GM18867 (cell line): ENCODE data around the gene IL1RL2.

Source experiments
- ATAC-seq: cut with Tn5 transposase; IDR thresholded peaks from one replicate; pipeline ENCODE4 v1.9.1; 2021; ENCODE audit warnings: mild to moderate bottlenecking, moderate library complexity; ENCODE audit not compliant: unreplicated experiment

IL1RL2 gene

DNA sequence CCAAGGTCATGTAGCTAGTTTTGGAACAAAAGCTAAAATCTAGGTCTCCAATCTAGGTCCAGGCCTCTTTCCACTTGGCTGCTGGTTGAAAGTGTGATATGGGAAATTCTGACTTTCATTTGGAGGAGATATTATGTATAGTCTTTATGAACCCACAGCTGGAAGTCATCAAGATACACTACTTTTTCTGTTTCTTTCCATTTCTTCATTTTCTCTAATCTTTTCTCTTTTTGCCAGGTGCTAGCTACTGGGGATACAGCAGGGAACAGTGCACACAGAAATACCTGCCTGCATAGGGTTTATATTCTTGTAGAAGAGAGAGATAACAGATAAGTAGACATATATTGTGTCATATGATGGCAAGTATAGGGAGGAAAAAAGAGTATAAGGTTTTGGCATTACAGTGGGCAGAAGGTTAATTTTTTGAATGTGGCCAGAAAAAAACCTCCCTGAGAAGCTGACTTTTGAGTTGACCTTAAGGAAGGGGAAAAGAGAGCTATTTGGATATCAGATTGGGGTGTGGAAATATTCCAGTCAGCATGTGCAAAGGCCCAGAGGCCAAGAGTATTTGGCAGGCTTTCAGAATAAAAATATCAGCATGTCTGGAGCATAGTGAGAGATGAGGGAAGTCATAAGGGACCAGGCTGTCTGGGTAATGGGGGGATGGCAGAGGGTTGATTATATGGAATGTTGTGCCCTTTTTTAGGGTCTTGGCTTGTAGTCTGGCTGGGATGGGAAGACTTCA is 28.6 kb upstream of the IL1RL2 start:
- no peak for ATAC-seq

DNA sequence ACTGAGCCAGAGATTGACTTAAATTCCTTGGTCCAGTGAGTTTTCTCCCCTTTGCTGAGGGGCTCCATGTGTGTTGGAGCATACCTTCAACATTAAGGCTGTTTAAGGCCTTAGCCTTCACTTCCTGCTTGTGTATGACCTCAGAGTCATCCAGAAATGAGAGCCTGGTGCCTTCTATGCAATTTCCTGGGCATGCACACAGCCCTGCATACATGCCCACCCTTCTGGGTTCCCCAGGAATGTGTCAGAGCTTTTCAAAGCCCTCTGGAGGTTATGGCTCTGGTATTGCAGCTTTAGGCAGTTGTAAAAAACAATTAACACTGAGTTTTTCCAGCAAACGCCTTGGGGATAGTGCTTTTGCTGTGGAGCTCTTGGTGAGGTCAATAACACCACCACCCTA is 27.5 kb upstream of the IL1RL2 start:
- ATAC-seq = no peak

DNA sequence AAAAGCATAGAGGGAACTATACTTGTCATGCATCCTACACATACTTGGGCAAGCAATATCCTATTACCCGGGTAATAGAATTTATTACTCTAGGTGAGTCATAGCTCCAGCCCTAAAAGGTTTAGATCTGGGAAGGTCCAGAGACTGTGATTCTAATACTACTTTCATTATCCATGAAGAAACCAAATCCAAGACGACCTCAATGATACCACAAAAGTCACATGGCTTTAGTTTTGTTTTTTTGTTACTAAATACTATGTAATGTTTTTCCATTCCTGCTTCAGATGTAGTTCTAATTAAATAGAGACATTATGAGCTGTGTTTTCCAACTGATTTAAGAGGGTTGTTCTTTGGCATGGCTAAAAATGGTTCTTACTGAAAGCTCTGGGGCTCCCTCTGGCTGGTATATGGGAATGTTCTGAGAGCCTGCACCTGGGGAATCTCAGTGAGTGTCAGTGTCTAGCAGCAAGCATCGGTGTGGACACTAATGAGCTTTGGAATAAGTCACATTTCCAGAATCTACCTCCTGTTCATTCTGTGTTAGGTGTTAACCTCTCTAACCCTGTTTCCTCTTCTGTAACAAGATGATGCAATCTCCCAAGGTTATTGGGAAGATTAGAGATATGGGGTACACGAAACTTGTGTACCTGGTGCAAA is 20.5 kb upstream of the IL1RL2 start:
- ATAC-seq = no peak

DNA sequence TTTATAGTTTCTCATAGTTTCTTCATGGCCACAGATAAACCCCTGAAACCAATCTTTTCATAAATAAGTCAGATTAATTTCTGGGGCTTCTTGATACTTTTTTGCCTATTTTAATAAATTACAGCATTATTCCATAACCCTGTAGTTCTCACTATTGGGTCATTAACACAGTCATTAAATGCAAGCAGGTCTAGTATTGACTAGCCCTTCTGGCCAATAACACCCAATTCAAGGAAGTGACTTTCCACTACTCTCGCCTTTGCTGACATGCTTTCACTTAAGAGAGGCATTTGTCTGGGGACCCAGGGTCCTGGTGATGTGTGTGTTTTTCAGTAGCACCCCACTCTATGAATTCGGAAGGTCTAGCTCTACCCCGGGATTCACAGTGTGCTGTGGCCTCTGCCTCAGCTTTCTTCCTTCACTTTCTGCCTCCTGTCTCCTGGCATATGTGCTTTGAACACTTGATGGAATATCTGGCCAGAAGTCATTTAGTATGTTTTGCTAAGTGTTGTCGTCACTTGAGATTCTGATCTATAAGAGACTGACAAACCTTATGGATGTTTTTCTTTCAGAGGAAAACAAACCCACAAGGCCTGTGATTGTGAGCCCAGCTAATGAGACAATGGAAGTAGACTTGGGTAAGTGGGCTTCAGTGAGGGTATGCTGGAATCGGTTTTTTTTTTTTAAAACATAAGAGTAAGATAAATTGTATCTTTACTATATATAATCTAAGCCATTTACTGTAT is 18.6 kb upstream of the IL1RL2 start:
- ATAC-seq = no peak

DNA sequence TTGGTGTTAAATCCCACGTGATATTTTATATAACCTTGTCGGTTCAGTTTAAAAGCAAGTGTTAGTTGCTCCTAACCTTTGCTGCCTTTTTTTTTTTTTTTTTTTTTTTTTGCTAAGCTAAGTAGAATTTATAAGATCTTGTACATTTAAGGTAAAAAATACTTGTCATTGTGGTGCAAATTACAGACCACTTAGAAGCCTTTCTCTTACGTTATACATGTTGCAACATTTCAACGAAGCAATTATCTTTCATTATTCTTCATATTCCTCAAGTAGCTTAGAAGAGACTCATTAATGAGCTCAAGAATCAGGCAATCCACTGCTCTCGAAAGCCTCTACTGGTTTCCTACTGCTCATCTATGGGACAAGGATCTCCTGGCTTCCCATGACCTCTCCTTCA is 14.9 kb upstream of the IL1RL2 start:
- ATAC-seq = no peak

DNA sequence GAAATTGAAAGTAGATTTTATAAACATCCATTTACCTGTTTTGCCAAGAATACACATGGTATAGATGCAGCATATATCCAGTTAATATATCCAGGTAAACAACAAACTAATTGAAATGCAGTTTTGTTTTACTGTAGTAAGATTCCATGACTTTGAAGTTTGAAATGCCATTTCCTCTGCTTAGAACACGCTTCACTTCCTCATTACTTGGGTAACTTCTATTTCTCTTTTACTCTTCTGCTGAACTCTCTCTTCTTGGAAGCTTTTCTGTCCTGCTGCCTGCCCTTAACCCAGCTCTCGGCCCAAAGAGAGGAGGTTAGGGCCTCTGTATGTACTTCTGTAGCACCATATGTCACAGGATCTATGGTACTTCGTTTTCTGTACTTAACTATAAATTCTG is 14.1 kb upstream of the IL1RL2 start:
- no peak for ATAC-seq

DNA sequence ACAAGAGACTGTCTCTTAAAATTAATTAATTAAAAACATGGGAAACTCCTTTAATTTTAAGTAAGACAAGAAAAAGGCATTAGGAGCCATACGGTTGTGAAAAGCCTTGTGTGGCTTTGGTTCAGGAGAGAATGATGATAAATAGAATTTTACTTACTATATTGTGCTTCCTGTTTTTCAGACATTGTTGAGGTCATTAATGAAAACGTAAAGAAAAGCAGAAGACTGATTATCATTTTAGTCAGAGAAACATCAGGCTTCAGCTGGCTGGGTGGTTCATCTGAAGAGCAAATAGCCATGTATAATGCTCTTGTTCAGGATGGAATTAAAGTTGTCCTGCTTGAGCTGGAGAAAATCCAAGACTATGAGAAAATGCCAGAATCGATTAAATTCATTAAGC is 10.7 kb upstream of the IL1RL2 start:
- no peak for ATAC-seq

DNA sequence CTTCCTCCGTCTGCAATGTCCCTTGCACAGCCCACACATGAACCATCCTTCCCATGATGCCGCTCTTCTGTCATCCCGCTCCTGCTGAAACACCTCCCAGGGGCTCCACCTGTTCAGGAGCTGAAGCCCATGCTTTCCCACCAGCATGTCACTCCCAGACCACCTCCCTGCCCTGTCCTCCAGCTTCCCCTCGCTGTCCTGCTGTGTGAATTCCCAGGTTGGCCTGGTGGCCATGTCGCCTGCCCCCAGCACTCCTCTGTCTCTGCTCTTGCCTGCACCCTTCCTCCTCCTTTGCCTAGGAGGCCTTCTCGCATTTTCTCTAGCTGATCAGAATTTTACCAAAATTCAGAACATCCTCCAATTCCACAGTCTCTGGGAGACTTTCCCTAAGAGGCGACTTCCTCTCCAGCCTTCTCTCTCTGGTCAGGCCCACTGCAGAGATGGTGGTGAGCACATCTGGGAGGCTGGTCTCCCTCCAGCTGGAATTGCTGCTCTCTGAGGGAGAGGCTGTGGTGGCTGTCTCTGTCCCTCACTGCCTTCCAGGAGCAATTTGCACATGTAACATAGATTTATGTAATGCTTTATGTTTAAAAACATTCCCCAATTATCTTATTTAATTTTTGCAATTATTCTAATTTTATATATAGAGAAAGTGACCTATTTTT is 8.9 kb upstream of the IL1RL2 start:
- no peak for ATAC-seq

DNA sequence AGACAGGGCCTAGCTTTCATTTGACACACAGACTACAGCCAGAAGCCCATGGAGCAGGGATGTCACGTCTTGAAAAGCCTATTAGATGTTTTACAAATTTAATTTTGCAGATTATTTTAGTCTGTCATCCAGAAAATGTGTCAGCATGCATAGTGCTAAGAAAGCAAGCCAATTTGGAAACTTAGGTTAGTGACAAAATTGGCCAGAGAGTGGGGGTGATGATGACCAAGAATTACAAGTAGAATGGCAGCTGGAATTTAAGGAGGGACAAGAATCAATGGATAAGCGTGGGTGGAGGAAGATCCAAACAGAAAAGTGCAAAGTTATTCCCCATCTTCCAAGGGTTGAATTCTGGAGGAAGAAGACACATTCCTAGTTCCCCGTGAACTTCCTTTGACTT is 7.8 kb upstream of the IL1RL2 start:
- ATAC-seq = no peak

DNA sequence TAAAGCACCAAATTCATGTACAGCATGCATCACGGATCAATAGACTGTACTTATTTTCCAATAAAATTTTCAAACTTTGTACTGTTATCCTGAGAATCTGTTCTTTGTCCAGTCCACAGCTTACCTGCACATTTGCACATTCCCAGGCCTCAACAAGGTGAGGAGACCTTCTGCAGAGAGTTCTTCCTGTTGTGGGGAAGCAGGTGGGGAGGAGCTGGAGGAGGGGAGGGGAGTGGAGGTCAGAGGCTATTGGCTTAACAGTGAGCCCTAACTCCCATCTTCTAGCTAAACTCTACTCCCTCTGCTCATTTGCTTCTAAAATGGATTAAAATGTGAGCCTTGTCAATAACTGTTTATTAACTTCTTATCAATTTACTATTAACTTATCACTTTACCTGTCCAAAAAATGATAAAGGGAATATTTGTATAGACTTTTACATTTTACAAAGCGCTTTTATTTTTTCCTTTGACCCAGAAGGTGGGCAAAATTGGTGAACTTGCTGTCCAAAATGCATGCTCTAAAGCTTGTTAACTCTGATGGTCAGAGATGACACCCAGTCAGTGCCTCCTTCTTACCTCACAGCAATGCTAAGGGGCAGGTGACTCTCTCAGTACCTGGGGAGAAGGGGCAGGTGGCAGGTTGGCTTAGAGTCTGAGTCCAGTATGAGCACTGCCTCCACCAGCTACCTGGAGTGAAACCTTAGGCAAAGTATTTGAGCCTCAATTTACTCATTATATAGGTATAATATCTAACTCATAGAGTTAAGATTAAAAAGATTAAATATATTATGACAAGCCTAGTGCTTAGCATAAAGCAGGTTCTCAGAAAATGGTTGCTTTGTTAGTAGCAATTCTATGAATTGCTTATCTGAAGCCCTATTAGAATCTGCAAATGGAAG is 6.8 kb upstream of the IL1RL2 start:
- ATAC-seq = no peak

DNA sequence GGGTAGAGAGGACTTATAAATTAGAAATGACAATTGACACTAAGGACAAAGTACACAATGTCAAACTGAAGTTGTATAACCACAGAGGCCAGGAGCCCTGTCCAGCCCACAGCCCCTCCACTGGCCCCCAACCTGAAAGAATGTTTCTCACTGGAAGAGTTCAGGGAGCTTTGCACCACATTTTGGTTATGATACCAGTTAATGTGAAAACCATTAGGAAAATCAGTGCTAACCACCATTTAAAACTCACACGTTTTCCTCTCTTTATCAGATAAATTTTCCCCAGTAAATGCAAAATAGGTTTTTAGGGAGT is 6.2 kb upstream of the IL1RL2 start:
- ATAC-seq = no peak

DNA sequence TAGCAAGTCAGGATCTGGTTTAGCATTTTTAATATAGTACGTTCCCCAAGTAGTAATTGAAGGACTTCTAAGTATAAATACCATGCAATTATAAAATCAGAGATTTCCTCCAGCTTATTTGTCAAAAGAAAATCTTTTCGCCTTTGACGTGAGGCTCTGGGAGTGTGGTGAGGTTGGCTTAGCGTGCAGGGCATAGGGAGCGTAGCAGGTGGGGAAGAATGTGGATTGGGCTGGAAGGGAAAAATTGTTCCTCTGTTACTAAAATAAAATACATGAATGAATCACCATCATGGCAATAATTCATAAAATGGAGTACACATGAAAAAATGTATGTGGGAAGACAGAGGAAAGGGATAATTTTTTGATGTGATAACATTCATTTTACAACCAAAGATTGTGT is 5.4 kb upstream of the IL1RL2 start:
- no peak for ATAC-seq

DNA sequence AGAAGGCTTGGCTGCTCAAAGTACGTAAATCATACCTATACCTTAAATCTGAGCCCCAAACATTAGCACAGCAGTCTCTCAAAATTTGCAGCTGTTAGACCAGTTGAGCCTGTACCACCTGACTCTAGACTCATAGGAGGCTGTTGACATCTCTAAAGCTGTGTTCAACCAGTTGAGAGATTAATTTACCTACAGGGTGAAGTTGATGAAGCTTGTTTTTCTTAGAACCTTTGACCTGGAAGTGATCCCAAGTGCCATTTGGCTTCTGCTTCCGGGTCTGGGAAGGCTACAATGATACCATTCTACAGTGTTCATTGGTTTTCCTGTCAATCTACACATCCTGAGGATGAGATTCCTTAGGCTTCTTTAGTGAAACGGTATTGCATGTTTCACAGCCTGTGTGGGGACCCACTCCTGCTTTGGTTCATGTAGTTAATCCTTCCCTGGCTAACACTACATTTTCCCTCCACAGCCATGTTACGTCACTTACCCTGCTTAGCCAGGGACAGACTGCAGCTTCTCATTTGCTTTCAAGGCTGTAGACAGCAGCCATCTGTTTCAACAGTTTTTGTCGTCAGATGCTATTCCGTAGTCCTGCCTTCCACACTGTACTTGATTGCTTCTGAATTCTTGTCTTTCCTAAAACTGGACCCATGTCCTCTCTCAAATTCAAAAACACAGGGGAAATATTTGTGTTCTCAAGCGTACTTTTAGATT is 4.7 kb upstream of the IL1RL2 start:
- no peak for ATAC-seq

DNA sequence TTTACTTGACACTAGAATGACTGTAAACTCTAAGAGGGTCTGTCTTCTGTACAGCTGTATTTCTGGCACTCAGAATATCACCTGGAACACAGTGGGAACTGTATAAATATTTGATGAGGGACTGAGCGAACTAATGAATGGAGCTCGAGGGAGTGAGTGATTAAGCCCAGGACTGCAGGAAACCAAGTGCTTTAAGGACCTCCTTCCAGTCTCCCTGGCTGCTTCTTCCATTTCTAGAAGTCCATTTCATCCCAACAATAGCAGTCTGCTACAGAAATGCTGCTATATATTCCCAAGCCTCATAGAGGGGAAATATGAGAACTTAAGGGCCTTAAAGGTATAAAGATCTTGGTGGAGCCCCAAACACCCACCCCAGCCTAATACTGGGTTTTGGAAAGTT is 2.8 kb upstream of the IL1RL2 start:
- no peak for ATAC-seq

DNA sequence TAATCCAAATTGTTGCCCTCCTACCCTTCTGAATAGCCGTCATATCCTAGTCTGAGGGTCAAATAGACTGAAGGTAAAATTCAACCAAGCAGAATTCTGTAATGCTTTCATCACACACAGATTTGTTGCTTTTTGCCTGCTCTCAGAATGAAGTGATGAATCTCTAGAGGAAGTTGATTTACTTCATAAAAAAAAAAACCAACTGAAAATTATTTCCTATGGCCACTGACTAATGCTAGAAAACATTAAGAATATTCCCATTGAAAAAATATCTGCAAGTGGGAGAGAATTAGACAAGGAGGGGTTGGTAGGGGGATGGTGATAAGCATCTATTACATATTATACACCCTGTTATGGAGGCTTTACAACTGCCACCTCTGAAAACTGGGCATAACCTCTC is 2.3 kb upstream of the IL1RL2 start:
- ATAC-seq = no peak

DNA sequence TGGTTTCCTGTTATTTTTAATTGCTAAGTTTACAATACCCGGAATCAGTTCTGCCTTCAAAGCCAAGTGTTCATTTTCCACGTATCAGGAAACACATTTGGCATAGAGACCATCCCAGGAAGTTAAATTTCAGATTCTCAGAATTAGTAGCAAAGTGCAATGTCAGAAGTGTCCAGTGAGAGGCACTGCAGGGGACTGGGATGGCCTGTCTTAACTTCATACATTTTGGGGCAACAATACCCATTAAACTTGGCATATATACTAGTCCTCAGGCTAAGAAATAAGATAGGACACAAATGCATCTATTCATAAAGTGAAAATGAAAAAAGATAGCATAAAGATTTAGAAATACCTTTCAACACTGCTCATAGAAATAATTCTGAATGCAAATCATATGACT is 1.5 kb upstream of the IL1RL2 start:
- ATAC-seq = no peak

DNA sequence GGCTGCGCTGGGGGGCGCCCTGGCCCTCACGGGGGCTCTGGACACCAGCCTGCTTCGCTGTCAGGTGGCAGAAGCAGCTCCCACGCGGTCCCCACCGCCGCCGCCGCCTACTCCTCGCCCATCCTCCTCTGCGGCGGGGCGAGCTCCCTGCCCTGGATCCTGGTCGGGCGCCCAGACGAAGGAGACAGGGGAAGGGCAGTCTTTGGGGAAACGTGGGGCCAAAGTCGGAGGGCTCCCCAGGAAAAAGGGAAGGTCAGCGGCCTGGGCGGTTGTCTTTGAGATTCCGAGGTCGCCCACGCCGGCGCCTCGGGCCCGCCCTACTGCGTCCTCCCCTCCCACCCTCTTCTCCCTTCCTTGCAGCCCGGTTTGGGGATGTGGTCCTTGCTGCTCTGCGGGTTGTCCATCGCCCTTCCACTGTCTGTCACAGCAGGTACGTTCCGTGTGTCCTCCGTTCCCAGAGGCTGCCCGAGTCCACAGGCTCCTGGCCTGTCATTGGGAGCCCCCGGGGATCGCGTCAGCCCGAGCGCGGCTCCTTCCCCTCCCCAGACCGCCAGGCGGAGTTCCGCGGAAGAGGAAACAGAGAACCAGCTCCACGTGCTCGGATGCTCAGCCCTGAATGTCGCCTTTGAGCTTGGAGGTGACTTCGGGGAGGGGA is 800 bp downstream of the IL1RL2 start:
- no peak for ATAC-seq

DNA sequence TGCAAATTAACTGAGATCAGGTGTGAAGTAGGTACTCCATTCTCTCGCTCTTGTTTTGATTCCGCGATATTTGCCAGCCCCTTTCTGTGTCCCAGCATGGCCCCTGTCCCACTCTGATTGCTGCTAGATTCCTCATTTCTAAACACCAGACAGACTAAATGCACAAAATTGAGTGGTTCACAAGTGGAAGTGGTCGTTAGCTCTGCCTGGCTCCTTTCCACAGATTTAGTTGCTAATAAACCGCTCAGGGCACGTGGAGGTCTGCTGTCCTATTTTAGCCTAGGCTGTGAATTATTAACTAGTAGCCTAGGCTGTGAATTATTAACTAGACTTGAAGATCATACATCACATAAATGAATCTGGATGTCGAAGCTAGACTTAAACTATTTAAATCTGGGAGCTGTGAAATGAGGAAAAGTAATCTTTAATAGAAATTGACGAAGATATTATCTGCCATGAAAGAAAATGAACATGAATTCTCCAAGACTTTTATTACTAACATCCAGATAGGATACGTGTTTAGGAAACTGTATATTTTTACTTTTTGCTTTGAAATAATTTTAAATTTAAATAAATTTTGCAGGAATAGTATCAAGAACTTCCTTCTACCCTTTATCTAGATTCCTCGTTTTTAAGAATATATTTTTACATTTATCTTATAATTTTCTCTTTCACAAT is 3.7 kb downstream of the IL1RL2 start:
- no peak for ATAC-seq

DNA sequence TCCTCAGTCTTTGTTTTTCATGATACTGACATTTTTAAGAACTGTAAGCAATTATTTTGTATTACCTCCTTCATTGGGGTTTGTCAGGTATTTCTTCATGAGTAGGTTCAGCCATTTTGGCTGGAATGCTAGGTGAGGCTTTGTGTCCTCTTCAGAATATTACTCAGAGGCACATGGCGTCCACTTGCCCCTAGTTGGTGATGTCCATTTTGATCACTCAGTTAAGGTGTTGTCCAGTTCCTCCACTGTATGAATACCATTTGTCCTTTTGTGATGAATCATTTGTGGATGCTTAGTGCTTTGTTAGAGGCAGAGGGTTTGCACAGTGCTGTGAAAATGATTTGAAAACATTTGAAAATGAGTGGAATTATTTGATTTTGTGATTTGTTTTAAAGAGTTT is 4.7 kb downstream of the IL1RL2 start:
- ATAC-seq = no peak
